ENCODE results near the gene C10orf67.
A peak's percentile ranks its signal among the peaks of the same experiment; 100 is the strongest.

Gene C10orf67

DNA sequence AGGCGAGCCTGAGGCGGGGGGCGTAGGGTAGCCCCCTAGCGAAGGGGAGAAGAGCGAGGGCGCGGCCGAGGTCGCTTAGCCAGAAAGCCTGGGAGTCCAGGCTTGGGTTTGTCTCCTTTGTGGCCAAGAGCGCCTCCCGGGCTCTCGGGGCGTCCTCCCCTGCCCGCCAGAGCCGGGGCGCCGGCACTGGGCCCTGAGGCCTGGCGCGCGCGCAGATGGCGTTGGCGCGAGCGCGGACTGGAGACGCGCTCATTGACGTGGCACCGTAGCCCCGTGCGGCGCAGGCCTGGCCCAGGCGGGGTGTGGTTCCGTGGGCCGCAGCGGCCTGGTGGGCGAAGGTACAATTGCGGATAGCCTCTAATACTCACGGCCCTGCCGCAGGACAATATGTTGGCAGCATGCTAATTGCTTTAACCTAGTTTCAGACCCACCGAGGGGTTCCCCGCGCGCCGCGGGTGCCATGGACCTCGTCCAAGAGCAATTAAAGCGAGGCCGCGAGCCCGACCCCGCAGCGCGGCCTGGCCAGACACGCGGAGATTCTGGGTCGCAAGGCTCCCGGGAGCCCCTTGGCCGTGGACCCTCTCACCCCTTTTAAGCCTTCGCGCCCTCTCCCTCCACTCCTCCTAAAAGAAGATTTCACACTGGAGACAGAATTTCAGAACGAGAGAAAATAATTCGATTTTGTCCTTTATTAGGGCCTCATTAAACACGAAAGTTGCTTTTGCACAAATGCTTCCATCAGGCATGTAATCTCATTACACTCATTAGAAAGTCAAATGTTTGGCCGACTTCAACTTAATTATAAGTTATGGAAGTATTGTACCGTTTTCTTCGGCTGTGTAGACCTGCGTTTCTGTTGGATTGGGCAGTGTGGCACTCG is 149.4 kb downstream of the C10orf67 start:
- DNase-seq: no peak

DNA sequence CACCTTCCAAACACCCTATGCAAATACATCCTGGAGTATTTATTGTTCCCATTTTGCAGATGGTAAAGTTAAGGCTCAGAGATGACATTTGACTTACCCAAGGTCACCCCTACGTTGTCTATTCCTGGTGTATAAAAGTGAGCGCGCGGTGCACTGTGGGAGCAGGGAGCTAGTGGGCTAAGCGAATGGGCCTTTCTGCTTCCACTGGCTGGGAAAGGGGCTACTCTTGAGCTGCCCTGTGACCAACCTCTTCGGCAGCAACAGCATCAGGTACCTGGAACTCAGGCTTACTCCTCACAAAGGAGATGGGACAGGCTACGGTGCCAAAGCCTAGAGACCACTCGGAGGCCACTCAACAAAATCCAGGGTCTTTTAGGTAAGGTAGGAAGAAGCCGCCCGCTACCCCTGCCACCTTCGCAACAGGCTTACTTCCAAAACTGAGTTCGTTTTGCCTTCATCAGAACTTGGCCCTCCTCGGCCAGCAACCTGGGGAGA is 150.1 kb downstream of the C10orf67 start:
- DNase-seq: no peak

GRCh38 chr10:23193435-23194074 is 151.0 kb downstream of the C10orf67 start:
- DNase-seq: no peak

DNA sequence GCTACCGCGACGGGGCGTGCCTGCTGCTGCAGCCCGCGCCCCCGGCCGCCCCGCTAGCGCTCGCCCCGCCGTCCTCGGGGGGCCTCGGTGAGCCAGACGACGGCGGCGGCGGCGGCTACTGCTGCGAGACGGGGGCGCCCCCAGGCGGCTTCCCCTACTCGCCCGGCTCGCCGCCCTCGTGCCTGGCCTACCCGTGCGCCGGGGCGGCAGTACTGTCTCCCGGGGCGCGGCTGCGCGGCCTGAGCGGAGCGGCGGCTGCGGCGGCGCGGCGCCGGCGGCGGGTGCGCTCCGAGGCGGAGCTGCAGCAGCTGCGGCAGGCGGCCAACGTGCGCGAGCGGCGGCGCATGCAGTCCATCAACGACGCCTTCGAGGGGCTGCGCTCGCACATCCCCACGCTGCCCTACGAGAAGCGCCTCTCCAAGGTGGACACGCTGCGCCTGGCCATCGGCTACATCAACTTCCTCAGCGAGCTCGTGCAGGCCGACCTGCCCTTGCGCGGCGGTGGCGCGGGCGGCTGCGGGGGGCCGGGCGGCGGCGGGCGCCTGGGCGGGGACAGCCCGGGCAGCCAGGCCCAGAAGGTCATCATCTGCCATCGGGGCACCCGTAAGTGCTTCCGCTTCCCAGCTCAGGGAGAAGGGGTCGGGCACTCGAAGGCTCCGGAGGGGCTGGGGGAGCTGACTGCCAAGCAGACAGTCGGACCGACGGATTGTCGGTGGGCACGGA is 151.7 kb downstream of the C10orf67 start:
- peak; percentile 14 for DNase-seq

DNA sequence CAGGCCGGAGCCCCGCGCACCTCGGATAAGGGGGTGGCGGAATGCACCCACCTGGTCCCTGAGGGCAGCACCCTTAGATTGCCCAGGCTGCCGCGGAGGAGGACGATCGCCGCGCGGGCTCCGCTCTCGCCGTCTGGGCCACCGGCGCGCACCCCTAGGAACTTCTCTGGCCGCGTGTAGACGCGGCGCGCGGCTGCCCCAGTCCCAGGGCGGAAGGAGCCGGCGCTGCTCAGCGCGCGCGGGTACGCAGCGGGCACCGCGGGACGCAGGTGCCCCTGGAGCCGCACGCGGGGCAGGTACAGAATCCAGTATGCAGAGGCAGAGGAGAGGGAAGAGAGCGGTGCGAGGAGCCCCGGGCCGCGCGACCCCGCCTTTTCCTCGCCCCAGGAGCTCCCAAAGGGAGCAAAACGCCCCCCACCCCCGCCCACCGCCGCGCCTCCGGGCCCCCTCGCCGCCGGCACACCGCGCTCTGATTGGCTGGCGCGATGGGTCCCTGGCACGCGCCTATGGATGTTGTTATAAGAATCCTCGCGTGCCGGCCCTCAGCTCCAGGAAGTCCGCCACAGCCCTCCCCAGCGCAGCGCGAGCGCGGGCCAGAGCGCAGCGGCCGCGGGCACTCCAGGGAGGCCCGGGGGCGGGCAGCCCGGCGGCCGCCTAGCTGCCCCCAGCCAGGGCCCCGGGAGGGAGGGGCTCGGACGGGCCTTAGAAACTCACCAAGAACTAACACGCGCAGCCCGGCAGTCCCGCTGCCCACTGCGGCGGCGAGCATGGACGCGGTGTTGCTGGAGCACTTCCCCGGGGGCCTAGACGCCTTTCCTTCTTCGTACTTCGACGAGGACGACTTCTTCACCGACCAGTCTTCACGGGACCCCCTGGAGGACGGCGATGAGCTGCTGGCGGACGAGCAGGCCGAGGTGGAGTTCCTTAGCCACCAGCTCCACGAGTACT is 152.6 kb downstream of the C10orf67 start, which contains the start of gene PTF1A:
PTF1A (plus strand) TSS at position 549 of the 948 bp plus-strand sequence; CDS start at position 768, 219 bp downstream.
- no peak for DNase-seq

DNA sequence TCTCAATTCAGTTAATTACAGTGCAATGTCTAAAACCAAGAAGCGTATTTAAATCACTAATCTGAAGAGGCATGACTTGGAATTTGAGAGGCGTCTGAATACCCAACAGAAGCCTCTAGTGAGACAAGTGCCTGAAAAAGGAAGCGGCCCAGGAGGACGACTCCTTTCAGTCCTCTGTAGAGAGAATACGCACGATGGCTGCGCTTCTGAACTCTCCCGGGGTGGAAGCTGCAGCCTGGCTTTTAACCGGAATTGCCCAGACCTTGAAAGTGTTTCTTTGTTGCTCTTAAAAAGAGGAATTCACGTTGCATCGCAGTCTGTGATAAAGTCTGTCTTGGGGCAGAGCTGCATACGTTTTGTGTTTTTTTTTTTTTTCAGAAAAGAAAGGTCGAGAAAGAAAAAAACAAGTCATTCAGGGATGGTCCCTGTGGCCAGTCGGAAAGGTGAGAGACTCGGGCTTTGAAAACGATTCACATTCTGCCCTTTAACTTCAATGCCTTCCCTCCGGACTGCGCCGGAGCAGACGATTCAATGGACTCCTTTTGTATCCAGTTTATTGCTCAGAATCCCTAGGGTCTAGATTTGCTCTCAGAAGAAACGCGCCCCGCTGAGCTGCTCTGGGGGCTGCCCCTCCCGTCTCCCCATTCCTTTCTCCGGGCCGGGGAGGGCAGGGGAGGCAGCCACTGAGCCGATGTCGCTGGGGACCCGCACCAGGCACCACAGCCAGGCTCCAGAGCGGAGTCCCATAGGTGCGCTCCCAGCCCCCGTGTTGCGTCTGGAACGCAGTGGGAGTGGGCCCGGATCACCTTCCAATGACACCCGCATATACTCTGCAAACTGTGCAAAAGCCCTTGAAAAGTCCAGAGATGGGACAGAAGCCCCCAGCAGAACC is 153.5 kb downstream of the C10orf67 start:
- no peak for DNase-seq

GRCh38 chr10:23189024-23189423 is 155.6 kb downstream of the C10orf67 start:
- no peak for DNase-seq

- no peak for DNase-seq
Measured at GRCh38 chr10:23187155-23187554, 157.4 kb downstream of the C10orf67 start.

DNA sequence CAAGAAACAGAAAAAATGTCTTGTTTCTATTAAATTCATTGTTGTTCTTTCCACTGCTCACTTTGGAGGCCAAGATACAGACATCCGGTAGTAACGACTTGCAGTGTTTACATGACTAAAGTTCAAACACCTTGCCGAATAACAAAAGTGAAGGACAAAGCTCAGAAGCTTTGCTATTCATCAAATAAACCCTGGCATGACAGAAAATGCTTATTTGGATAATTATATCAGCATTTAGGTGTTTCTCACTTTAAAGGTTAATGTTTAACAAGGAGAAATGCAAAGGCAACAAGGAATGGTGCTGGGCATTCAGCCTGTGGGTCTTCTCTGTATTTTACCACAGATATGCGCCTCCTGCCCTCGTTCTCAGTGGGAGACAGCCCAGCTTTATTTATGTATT is 157.9 kb downstream of the C10orf67 start:
- DNase-seq: no peak

- DNase-seq: no peak
Measured at GRCh38 chr10:23186178-23186577, 158.4 kb downstream of the C10orf67 start.

DNA sequence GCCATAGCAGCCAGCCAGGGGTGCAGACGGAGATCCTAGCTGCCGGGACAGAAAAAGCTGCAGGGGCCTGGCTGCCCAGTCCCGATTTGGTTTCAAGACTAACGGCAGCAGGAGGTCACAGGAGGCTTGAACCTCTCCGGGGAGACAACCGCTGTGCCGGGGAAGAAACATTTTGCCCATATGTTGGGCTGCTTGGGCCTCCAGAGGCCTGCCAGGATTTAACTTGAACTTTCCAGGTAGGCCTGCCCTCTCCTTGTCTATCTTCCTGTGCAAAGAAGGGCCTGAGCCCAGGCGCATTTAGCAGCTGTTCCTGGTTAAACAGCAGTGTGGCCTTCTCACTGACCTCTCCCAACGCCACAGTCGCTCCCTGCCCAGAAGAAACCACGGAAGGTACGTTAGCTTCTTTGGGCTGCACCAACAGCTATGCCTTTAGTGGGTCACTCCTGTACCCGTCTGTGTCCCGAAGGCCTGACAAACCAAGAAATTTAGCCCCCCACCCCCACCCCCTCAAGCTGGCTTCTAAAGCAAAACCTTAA is 169.6 kb downstream of the C10orf67 start:
- DNase-seq: no peak

GRCh38 chr10:23174074-23174976 is 170.3 kb downstream of the C10orf67 start:
- DNase-seq: no peak

- peak; percentile 20 for DNase-seq
Measured at GRCh38 chr10:23173214-23174073, 171.2 kb downstream of the C10orf67 start.

- no peak for DNase-seq
Measured at GRCh38 chr10:23172429-23173213, 172.0 kb downstream of the C10orf67 start.

DNA sequence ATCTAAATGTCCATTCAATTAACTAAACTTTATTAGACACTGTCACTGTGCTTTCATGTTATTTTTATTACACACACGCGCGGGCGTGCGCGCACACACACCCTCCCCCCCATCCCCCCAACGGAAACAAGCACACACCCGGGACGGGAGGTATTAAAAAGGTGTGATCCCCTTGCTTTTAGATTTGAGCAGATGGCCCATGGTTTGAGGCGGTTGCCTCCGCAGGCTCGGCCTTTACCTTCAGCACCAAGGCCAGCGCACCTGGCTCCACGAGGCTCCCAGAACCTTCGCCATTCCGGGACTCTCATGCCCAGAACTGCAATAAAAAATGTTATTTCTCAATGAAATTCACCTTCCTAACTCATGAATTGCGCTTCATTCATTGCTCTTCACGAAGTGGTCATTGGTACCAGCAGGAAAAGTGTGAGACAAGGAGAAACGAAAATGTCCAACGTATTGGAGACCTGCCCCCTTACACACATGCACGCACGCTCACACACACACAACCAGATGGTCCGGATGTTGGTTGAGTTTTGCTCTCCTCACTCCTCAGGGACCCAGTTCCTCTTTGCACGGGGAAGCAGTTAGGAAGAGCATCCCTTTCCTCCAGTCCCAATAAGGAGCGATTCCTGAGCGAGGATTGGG is 173.2 kb downstream of the C10orf67 start:
- DNase-seq: no peak

DNA sequence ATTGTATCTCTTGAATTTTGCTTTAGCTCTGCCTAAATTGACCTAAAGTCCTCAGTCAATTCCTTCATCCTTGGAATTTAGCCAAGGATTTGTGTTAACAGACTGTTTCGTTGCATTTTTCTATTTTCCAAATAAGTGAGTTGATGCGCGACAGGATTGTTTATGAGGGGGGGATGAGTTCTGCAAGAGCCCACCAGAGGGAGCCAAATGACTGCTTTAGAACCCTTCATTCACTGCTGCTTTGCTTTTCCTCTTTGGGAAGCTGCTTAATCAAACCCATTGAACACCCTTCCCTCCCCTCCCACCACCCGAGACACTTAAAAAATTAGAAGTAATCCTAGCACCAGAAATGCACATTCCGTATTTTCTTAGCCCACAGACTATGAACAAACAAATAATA is 186.2 kb downstream of the C10orf67 start:
- DNase-seq: peak; percentile 69

- DNase-seq: peak; percentile 55
Measured at GRCh38 chr10:23157691-23158369, 186.8 kb downstream of the C10orf67 start.

All from NCI-H146 (cell line).